ENCODE data around the gene CCL19. TPM values are rescaled to one million over a fixed set of nuclear protein-coding genes. Genes with fewer than 3 reads are reported as not detected.
"Not testable (repeated sequence)": the region's sequence is repeated elsewhere in the genome, so short reads cannot be mapped to it uniquely, and the experiment has no call there.

The CCL19 gene
- not detected in 2 replicates for total RNA-seq

DNA sequence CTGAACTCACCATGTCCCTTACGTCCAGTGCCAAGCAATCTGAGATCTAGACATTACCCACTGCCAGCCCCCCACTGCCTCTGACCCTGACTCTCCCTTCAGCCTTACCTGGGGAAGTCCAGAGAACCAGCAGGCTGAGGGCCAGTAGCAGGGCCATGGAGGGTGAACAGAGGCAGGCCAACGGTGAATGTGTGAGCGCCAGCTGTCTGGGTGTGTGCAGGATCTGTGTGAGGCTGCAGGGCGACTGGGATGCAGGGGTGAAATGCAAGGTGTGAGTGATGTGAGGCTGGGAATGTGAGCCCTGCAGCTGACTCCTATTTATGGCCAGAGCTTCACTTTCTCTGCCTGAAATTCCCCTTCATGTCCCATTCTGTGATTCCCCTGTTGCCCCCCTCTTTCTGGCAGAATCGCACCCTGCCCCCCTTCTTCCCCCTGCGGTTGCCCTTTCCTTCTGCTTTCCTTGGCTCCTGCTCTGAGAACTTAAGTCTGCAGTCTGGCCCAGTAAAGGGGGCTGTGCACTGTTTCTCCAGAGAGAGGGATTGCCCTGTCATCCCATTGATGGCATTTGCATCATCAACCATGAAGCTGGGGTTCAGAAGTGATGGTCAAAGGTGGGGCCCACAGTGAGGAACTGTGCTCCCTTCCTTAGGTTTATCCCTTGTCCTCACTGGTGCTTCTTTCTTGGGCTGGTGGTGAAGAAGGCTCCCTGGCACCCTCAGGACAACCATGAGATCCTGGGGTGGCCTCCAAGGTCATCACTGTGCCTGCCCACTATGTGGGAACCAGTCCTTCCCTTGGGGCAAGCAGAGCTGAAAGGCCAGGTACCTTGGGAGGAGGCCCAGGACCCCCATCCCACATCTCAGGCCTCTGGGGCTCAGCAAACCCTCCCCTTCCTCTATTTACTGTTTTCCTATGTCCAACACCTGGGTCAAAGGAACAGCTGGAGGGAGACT lies at the start of gene CCL19:
Gene CCL19, minus strand, starts transcription at position 294 of the 953 bp plus-strand sequence. Its CDS starts 137 bp downstream, at position 157.
- intact Hi-C loops (cut with micrococcal nuclease), result no loop called here
- no peaks in the 10 kb centered on the region for H3K9me3 Mint-ChIP-seq
- no peak within 1 kb of the TSS for H3K4me3 Mint-ChIP-seq (ENCODE audit: low read depth)
- H3K36me3 Mint-ChIP-seq (ENCODE audit: low read depth), result no peaks in the 10 kb centered on the region
- DNase-seq (ENCODE audit: low spot score), result no peak
- no peaks in the 10 kb centered on the region for H3K27me3 Mint-ChIP-seq (ENCODE audit: low read depth)
- H3K4me1 Mint-ChIP-seq (ENCODE audit: low read depth), result no peaks in the 10 kb centered on the region
- H3K27ac Mint-ChIP-seq, result no peak within 1 kb of the TSS

DNA sequence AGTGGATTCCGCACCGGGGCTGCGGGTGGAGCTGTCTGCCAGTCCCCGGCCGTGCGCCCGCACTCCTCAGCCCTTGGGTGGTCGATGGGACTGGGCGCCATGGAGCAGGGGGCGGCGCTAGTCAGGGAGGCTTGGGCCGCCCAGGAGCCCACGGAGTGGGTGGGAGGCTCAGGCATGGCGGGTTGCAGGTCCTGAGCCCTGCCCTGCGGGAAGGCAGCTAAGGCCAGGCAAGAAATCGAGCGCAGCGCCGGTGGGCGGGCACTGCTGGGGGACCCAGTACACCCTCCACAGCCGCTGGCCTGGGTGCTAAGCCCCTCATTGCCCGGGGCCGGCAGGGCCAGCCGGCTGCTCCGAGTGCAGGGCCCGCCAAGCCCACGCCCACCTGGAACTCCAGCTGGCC lies 49.1 kb upstream of the CCL19 start:
- intact Hi-C loops (cut with micrococcal nuclease); H3K4me1 Mint-ChIP-seq (ENCODE audit: low read depth); H3K27me3 Mint-ChIP-seq (ENCODE audit: low read depth); H3K27ac Mint-ChIP-seq; H3K4me3 Mint-ChIP-seq (ENCODE audit: low read depth); DNase-seq (ENCODE audit: low spot score); H3K9me3 Mint-ChIP-seq; H3K36me3 Mint-ChIP-seq (ENCODE audit: low read depth): not testable (repeated sequence)

DNA sequence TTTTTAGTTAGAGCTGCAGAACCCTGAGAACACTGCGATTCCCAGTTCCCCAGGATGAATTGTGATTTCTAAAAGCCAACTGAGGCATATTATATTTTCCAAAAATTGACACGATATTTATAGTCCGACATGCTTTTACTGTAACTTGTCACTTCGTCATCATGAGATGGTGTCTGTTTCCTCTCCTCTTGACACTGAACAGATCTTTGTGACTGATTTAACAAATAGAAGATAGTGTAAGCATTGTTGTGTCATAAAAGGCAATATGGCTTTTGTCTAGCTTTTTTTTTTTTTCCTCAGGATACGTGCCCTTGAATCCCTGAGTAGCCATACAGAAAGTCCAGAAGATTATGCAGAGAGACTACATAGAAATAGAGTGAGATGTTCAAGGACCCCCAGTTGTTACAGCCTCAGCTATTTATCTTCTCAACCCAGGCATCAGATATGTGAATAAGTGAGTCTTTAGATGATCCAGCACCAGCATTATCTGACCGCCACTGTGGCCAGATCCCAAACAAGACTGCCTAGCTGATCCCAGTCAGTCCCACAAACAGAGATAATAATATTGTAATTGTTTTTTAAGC lies 46.7 kb upstream of the CCL19 start:
- no peak for DNase-seq (ENCODE audit: low spot score)
- Mint-ChIP-seq H3K27ac (no peak overlapping the region), H3K4me3 (ENCODE audit: low read depth) (no peak overlapping the region), H3K27me3 (ENCODE audit: low read depth) (peaks cover 1% of the 10 kb centered on the region), H3K9me3 (no peaks in the 10 kb centered on the region), H3K36me3 (ENCODE audit: low read depth) (no peaks in the 10 kb centered on the region), H3K4me1 (ENCODE audit: low read depth) (peaks cover 4% of the 10 kb centered on the region)
- intact Hi-C loops (cut with micrococcal nuclease), result no loop called here

DNA sequence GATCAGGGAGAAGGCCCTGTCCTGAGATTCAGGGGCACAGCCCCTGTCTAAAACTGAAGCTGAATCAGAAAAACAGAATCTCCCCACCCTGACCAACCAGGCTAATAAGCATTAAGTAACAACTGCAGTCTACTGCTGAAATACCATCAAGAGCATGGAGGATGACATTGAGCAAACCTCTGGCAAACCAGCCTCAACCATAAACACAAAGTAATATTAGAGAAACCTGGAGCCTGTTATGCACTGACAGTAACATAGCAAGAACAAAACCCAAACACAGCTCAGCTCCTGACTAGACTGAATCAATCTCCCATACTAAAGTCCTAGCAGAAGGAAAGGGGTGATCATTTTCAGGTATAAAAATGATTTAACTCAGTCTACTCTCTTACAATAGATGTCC lies 43.6 kb upstream of the CCL19 start:
- intact Hi-C loops (cut with micrococcal nuclease), result no loop called here

DNA sequence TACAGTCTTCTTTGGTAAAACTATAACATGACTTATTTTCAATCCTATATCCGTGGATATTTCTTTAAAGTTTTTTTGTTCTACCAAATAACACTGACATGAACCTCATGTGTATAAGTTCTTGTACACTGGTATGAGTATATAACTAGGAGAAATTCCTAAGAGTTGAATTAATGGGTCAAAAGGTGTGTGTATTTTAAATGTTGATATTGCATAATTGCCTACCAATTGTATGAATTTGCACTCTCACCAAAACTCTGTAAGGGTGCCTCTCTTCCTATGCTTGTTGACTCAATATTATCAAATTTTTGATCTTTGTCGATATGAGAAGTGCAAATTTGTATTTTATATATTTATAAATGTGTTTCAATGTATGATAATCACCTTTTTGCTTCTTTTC lies 41.8 kb upstream of the CCL19 start:
- H3K27me3 Mint-ChIP-seq (ENCODE audit: low read depth), result peaks cover 12% of the 10 kb centered on the region
- no peaks in the 10 kb centered on the region for H3K36me3 Mint-ChIP-seq (ENCODE audit: low read depth)
- H3K4me1 Mint-ChIP-seq (ENCODE audit: low read depth), result no peaks in the 10 kb centered on the region
- no peak for DNase-seq (ENCODE audit: low spot score)
- H3K9me3 Mint-ChIP-seq, result no peaks in the 10 kb centered on the region
- H3K4me3 Mint-ChIP-seq (ENCODE audit: low read depth), result no peak overlapping the region
- intact Hi-C loops (cut with micrococcal nuclease), result no loop called here
- no peak overlapping the region for H3K27ac Mint-ChIP-seq

More for the DNA sequence above, 43.6 kb upstream of the CCL19 start:
- Mint-ChIP-seq H3K36me3 (ENCODE audit: low read depth) (no peaks in the 10 kb centered on the region), H3K9me3 (no peaks in the 10 kb centered on the region), H3K27me3 (ENCODE audit: low read depth) (peaks cover 10% of the 10 kb centered on the region), H3K27ac (no peak overlapping the region), H3K4me3 (ENCODE audit: low read depth) (no peak overlapping the region), H3K4me1 (ENCODE audit: low read depth) (no peaks in the 10 kb centered on the region)
- DNase-seq (ENCODE audit: low spot score), result no peak

- no peaks in the 10 kb centered on the region for H3K4me1 Mint-ChIP-seq (ENCODE audit: low read depth)
- DNase-seq (ENCODE audit: low spot score), result no peak
- H3K36me3 Mint-ChIP-seq (ENCODE audit: low read depth), result no peaks in the 10 kb centered on the region
- peaks cover 12% of the 10 kb centered on the region for H3K27me3 Mint-ChIP-seq (ENCODE audit: low read depth)
- no peak overlapping the region for H3K4me3 Mint-ChIP-seq (ENCODE audit: low read depth)
- H3K27ac Mint-ChIP-seq, result no peak overlapping the region
- no peaks in the 10 kb centered on the region for H3K9me3 Mint-ChIP-seq
- intact Hi-C loops (cut with micrococcal nuclease), result no loop called here
Observed at GRCh38 chr9:34732478-34732877, 41.4 kb upstream of the CCL19 start.

DNA sequence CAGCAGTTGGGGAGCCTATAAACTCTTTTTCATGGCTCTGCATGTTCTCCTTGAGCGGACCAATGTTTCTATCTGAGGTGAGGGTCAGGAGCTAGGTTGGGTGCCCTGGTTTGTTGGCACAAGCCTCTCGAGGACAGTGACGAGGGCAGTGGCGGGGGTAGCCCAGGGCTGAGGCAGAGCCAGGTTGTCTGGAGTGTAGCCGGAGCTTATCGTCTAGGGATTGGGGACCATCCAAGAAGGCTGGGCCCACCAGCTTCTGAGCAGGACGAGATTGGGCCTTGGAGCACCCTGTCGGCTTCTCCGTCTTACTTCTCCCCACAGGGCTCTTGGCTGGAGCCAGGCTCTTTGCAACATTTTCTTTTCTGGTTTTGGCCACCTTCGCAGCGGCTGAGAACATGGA lies 32.1 kb upstream of the CCL19 start:
- no peaks in the 10 kb centered on the region for H3K9me3 Mint-ChIP-seq
- no peaks in the 10 kb centered on the region for H3K36me3 Mint-ChIP-seq (ENCODE audit: low read depth)
- DNase-seq (ENCODE audit: low spot score), result no peak
- no peak overlapping the region for H3K27ac Mint-ChIP-seq
- intact Hi-C loops (cut with micrococcal nuclease), result no loop called here
- no peaks in the 10 kb centered on the region for H3K27me3 Mint-ChIP-seq (ENCODE audit: low read depth)
- no peak overlapping the region for H3K4me3 Mint-ChIP-seq (ENCODE audit: low read depth)
- H3K4me1 Mint-ChIP-seq (ENCODE audit: low read depth), result no peaks in the 10 kb centered on the region

DNA sequence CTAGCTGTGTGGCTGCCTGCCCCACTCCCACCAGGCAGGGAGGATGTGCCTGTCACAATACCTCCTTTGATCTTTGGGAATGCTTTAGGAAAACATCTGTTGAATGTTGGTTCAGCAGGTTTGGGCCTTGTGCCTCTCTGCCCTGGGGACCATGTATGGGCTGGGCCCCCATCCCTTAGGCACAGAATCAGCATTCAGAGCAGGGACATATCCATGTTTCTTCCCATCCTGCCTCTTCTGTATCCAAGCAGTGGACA lies 28.6 kb upstream of the CCL19 start:
- intact Hi-C loops (cut with micrococcal nuclease); H3K4me3 Mint-ChIP-seq (ENCODE audit: low read depth); H3K27ac Mint-ChIP-seq; H3K9me3 Mint-ChIP-seq; DNase-seq (ENCODE audit: low spot score); H3K4me1 Mint-ChIP-seq (ENCODE audit: low read depth); H3K27me3 Mint-ChIP-seq (ENCODE audit: low read depth); H3K36me3 Mint-ChIP-seq (ENCODE audit: low read depth): not testable (repeated sequence)

GRCh38 chr9:34719021-34719768 lies 28.1 kb upstream of the CCL19 start:
- intact Hi-C loops (cut with micrococcal nuclease), result no loop called here
- H3K4me1 Mint-ChIP-seq (ENCODE audit: low read depth), result no peaks in the 10 kb centered on the region
- no peak overlapping the region for H3K27ac Mint-ChIP-seq
- H3K4me3 Mint-ChIP-seq (ENCODE audit: low read depth), result no peak overlapping the region
- no peaks in the 10 kb centered on the region for H3K27me3 Mint-ChIP-seq (ENCODE audit: low read depth)
- no peaks in the 10 kb centered on the region for H3K9me3 Mint-ChIP-seq
- DNase-seq (ENCODE audit: low spot score), result no peak
- no peaks in the 10 kb centered on the region for H3K36me3 Mint-ChIP-seq (ENCODE audit: low read depth)

- Mint-ChIP-seq H3K9me3 (no peaks in the 10 kb centered on the region), H3K4me3 (ENCODE audit: low read depth) (no peak overlapping the region), H3K27me3 (ENCODE audit: low read depth) (peaks cover 5% of the 10 kb centered on the region), H3K27ac (no peak overlapping the region), H3K36me3 (ENCODE audit: low read depth) (no peaks in the 10 kb centered on the region), H3K4me1 (ENCODE audit: low read depth) (no peaks in the 10 kb centered on the region)
- intact Hi-C loops (cut with micrococcal nuclease), result no loop called here
- no peak for DNase-seq (ENCODE audit: low spot score)
Observed at GRCh38 chr9:34717996-34718614, 27.0 kb upstream of the CCL19 start.

- no peak overlapping the region for H3K27ac Mint-ChIP-seq
- peaks cover 16% of the 10 kb centered on the region for H3K27me3 Mint-ChIP-seq (ENCODE audit: low read depth)
- DNase-seq (ENCODE audit: low spot score), result no peak
- no peaks in the 10 kb centered on the region for H3K9me3 Mint-ChIP-seq
- intact Hi-C loops (cut with micrococcal nuclease), result no loop called here
- no peaks in the 10 kb centered on the region for H3K4me1 Mint-ChIP-seq (ENCODE audit: low read depth)
- H3K36me3 Mint-ChIP-seq (ENCODE audit: low read depth), result no peaks in the 10 kb centered on the region
- H3K4me3 Mint-ChIP-seq (ENCODE audit: low read depth), result no peak overlapping the region
Observed at GRCh38 chr9:34716711-34717110, 25.6 kb upstream of the CCL19 start.

- no peaks in the 10 kb centered on the region for H3K36me3 Mint-ChIP-seq (ENCODE audit: low read depth)
- H3K9me3 Mint-ChIP-seq, result no peaks in the 10 kb centered on the region
- DNase-seq (ENCODE audit: low spot score), result no peak
- no peaks in the 10 kb centered on the region for H3K4me1 Mint-ChIP-seq (ENCODE audit: low read depth)
- intact Hi-C loops (cut with micrococcal nuclease), result no loop called here
- H3K27me3 Mint-ChIP-seq (ENCODE audit: low read depth), result peaks cover 16% of the 10 kb centered on the region
- H3K27ac Mint-ChIP-seq, result no peak overlapping the region
- no peak overlapping the region for H3K4me3 Mint-ChIP-seq (ENCODE audit: low read depth)
Observed at GRCh38 chr9:34715639-34716215, 24.7 kb upstream of the CCL19 start.
